ENCODE data around the gene C2CD3. TPM values are rescaled to one million over a fixed set of nuclear protein-coding genes. Genes with fewer than 3 reads are reported as not detected.
"Not testable (repeated sequence)": the region's sequence is repeated elsewhere in the genome, so short reads cannot be mapped to it uniquely, and the experiment has no call there.

Gene C2CD3
- total and polyA plus RNA-seq, 4 donors = 7.6 to 29.4 (median 15.1) TPM

- Histone ChIP-seq H3K4me3 (ENCODE audit: low read length in 2 of 2) (no peak overlapping the region), H3K27me3 (ENCODE audit: control insufficient read depth in 1 of 2, insufficient read depth in 2 of 2, low read length in 1 of 2) (no peaks in the 10 kb centered on the region), H3K4me1 (ENCODE audit: control insufficient read depth in 1 of 2, insufficient read depth in 2 of 2, low read length in 2 of 2) (no peaks in the 10 kb centered on the region), H3K27ac (ENCODE audit: low read depth in 1 of 2, low read length in 2 of 2) (peak overlapping the region in 1 of 2 donors; percentile 28), H3K9me3 (ENCODE audit: control insufficient read depth, low read length) (no peaks in the 10 kb centered on the region), H3K36me3 (ENCODE audit: control insufficient read depth in 1 of 2, insufficient read depth in 2 of 2, low read length in 1 of 2) (peaks cover 0 to 2% of the 10 kb centered on the region in 2 donors)
- intact Hi-C loops (cut with DNase I) = no loop called here
- 39 to 41% methylated on average over 2 of the region's 2 CpGs for WGBS, 2 donors
- ATAC-seq (ENCODE audit: low FRiP score) (no peak), DNase-seq (no peak)
Measured at GRCh38 chr11:74138021-74138420, 32.8 kb downstream of the C2CD3 start.

GRCh38 chr11:74135127-74135840 is 35.5 kb downstream of the C2CD3 start:
- H3K4me1 ChIP-seq (ENCODE audit: control insufficient read depth in 1 of 2, insufficient read depth in 2 of 2, low read length in 2 of 2) = no peaks in the 10 kb centered on the region
- no peak overlapping the region for H3K4me3 ChIP-seq (ENCODE audit: low read length in 2 of 2)
- H3K9me3 ChIP-seq (ENCODE audit: control insufficient read depth, low read length) = no peaks in the 10 kb centered on the region
- H3K27ac ChIP-seq (ENCODE audit: low read depth in 1 of 2, low read length in 2 of 2) = no peak overlapping the region
- intact Hi-C loops (cut with DNase I) = no loop called here
- ATAC-seq (ENCODE audit: low FRiP score) (no peak), DNase-seq (no peak)
- 95 to 97% methylated on average over 3 of the region's 3 CpGs for WGBS, 2 donors
- H3K27me3 ChIP-seq (ENCODE audit: control insufficient read depth in 1 of 2, insufficient read depth in 2 of 2, low read length in 1 of 2) = no peaks in the 10 kb centered on the region
- H3K36me3 ChIP-seq (ENCODE audit: control insufficient read depth in 1 of 2, insufficient read depth in 2 of 2, low read length in 1 of 2) = peaks cover 0 to 5% of the 10 kb centered on the region in 2 donors

DNA sequence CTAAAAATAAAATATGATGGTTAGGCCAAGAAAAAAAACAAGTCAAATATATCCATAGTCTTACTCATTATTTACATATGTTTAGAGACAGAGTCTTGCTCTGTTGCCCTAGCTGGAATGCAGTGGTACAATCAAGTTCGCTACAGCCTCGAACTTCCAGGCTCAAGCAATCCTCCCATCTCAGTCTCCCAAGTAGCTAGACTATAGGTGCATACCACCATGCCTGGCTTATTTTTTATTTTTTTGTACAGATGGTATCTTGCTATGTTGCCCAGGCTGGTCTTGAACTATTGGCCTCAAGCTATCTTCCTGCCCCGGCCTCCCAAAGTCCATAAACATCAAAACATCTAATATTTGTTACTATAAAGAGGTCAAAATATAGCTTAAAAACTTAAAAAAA is 36.1 kb downstream of the C2CD3 start:
- 89 to 91% methylated on average over 3 of the region's 3 CpGs for WGBS, 2 donors
- no peaks in the 10 kb centered on the region for H3K27me3 ChIP-seq (ENCODE audit: control insufficient read depth in 1 of 2, insufficient read depth in 2 of 2, low read length in 1 of 2)
- H3K36me3 ChIP-seq (ENCODE audit: control insufficient read depth in 1 of 2, insufficient read depth in 2 of 2, low read length in 1 of 2) = peaks cover 0 to 5% of the 10 kb centered on the region in 2 donors
- no peaks in the 10 kb centered on the region for H3K4me1 ChIP-seq (ENCODE audit: control insufficient read depth in 1 of 2, insufficient read depth in 2 of 2, low read length in 2 of 2)
- no peaks in the 10 kb centered on the region for H3K9me3 ChIP-seq (ENCODE audit: control insufficient read depth, low read length)
- no peak overlapping the region for H3K27ac ChIP-seq (ENCODE audit: low read depth in 1 of 2, low read length in 2 of 2)
- intact Hi-C loops (cut with DNase I) = no loop called here
- no peak for ATAC-seq (ENCODE audit: low FRiP score)
- no peak for DNase-seq
- no peak overlapping the region for H3K4me3 ChIP-seq (ENCODE audit: low read length in 2 of 2)

DNA sequence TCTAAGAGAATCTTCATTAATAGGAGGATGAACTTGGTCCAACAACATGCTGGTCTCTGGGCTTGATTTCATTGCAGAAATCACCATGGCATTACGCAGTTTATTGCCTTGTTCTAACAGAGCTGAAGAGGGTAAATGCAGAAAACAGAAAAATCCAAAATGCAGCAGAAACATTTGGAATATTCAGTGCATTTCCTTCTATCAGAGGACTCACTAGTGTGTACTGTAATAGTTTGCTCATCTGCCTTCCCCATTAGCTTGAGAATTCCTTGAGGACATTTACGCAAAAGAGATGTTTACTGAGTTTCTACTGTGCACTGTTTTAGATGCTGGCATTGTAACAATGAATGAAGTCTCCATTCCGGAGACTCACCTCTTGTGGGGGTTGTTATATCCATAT is 37.4 kb downstream of the C2CD3 start:
- H3K27me3 ChIP-seq (ENCODE audit: control insufficient read depth in 1 of 2, insufficient read depth in 2 of 2, low read length in 1 of 2) = no peaks in the 10 kb centered on the region
- H3K4me3 ChIP-seq (ENCODE audit: low read length in 2 of 2) = no peak overlapping the region
- H3K9me3 ChIP-seq (ENCODE audit: control insufficient read depth, low read length) = no peaks in the 10 kb centered on the region
- no peak for ATAC-seq (ENCODE audit: low FRiP score)
- H3K4me1 ChIP-seq (ENCODE audit: control insufficient read depth in 1 of 2, insufficient read depth in 2 of 2, low read length in 2 of 2) = no peaks in the 10 kb centered on the region
- H3K36me3 ChIP-seq (ENCODE audit: control insufficient read depth in 1 of 2, insufficient read depth in 2 of 2, low read length in 1 of 2) = peaks cover 0 to 5% of the 10 kb centered on the region in 2 donors
- intact Hi-C loops (cut with DNase I) = no loop called here
- 96 to 97% methylated on average over 3 of the region's 3 CpGs for WGBS, 2 donors
- H3K27ac ChIP-seq (ENCODE audit: low read depth in 1 of 2, low read length in 2 of 2) = no peak overlapping the region
- no peak for DNase-seq

DNA sequence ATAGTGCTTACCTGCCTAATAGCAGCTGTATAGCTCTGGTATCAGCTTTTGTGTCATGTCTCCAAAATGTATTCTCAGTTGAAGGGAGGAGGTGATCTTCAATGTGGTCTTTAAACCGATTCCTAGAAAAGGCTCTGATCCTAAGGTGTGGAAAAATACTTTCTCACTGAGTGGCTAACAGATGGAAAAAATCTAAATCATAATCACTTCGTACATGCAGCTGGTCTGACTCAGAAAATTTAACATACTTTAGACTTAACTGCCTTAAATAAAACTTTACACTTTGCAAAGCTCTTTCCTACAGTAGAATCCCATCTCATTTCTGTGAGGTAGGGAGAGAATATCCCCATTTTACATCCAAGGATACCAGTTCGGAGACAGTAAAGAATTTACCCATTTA is 38.0 kb downstream of the C2CD3 start:
- H3K9me3 ChIP-seq (ENCODE audit: control insufficient read depth, low read length) = no peaks in the 10 kb centered on the region
- no peak overlapping the region for H3K4me3 ChIP-seq (ENCODE audit: low read length in 2 of 2)
- intact Hi-C loops (cut with DNase I) = no loop called here
- WGBS, 2 donors = 87 to 92% methylated on average over 3 of the region's 3 CpGs
- H3K27me3 ChIP-seq (ENCODE audit: control insufficient read depth in 1 of 2, insufficient read depth in 2 of 2, low read length in 1 of 2) = no peaks in the 10 kb centered on the region
- no peak for DNase-seq
- no peak for ATAC-seq (ENCODE audit: low FRiP score)
- no peak overlapping the region for H3K27ac ChIP-seq (ENCODE audit: low read depth in 1 of 2, low read length in 2 of 2)
- H3K4me1 ChIP-seq (ENCODE audit: control insufficient read depth in 1 of 2, insufficient read depth in 2 of 2, low read length in 2 of 2) = no peaks in the 10 kb centered on the region
- peaks cover 0 to 5% of the 10 kb centered on the region in 2 donors for H3K36me3 ChIP-seq (ENCODE audit: control insufficient read depth in 1 of 2, insufficient read depth in 2 of 2, low read length in 1 of 2)

DNA sequence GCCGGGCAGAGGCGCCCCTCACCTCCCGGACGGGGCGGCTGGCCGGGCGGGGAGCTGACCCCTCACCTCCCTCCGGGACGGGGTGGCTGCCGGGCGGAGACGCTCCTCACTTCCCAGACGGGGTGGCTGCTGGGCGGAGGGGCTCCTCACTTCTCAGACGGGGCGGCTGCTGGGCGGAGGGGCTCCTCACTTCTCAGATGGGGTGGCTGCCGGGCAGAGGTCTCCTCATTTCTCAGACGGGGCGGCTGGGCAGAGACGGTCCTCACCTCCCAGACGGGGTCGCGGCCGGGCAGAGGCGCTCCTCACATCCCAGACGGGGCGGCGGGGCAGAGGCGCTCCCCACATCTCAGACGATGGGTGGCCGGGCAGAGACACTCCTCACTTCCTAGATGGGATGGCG is 41.7 kb downstream of the C2CD3 start:
- ATAC-seq (ENCODE audit: low FRiP score); H3K27me3 ChIP-seq (ENCODE audit: control insufficient read depth in 1 of 2, insufficient read depth in 2 of 2, low read length in 1 of 2); H3K9me3 ChIP-seq (ENCODE audit: control insufficient read depth, low read length); intact Hi-C loops (cut with DNase I); DNase-seq; H3K4me1 ChIP-seq (ENCODE audit: control insufficient read depth in 1 of 2, insufficient read depth in 2 of 2, low read length in 2 of 2); H3K27ac ChIP-seq (ENCODE audit: low read depth in 1 of 2, low read length in 2 of 2); H3K4me3 ChIP-seq (ENCODE audit: low read length in 2 of 2); H3K36me3 ChIP-seq (ENCODE audit: control insufficient read depth in 1 of 2, insufficient read depth in 2 of 2, low read length in 1 of 2): not testable (repeated sequence)
- WGBS, 2 donors = 96 to 98% methylated on average over 27 to 28 of the region's 33 CpGs

GRCh38 chr11:74123008-74123448 is 47.8 kb downstream of the C2CD3 start:
- DNase-seq = no peak
- Histone ChIP-seq H3K27ac (ENCODE audit: low read depth in 1 of 2, low read length in 2 of 2) (no peak overlapping the region), H3K4me3 (ENCODE audit: low read length in 2 of 2) (no peak overlapping the region), H3K9me3 (ENCODE audit: control insufficient read depth, low read length) (no peaks in the 10 kb centered on the region), H3K36me3 (ENCODE audit: control insufficient read depth in 1 of 2, insufficient read depth in 2 of 2, low read length in 1 of 2) (peaks cover 0 to 2% of the 10 kb centered on the region in 2 donors), H3K27me3 (ENCODE audit: control insufficient read depth in 1 of 2, insufficient read depth in 2 of 2, low read length in 1 of 2) (no peaks in the 10 kb centered on the region), H3K4me1 (ENCODE audit: control insufficient read depth in 1 of 2, insufficient read depth in 2 of 2, low read length in 2 of 2) (no peaks in the 10 kb centered on the region)
- intact Hi-C loops (cut with DNase I) = no loop called here
- ATAC-seq (ENCODE audit: low FRiP score) = no peak

- Histone ChIP-seq H3K27me3 (ENCODE audit: control insufficient read depth in 1 of 2, insufficient read depth in 2 of 2, low read length in 1 of 2) (no peaks in the 10 kb centered on the region), H3K4me3 (ENCODE audit: low read length in 2 of 2) (no peak overlapping the region), H3K27ac (ENCODE audit: low read depth in 1 of 2, low read length in 2 of 2) (no peak overlapping the region), H3K4me1 (ENCODE audit: control insufficient read depth in 1 of 2, insufficient read depth in 2 of 2, low read length in 2 of 2) (no peaks in the 10 kb centered on the region), H3K36me3 (ENCODE audit: control insufficient read depth in 1 of 2, insufficient read depth in 2 of 2, low read length in 1 of 2) (peaks cover 0 to 2% of the 10 kb centered on the region in 2 donors), H3K9me3 (ENCODE audit: control insufficient read depth, low read length) (no peaks in the 10 kb centered on the region)
- WGBS, 2 donors = 90 to 94% methylated on average over 5 of the region's 5 CpGs
- no peak for ATAC-seq (ENCODE audit: low FRiP score)
- intact Hi-C loops (cut with DNase I) = no loop called here
- no peak for DNase-seq
Measured at GRCh38 chr11:74121804-74122203, 49.0 kb downstream of the C2CD3 start.

DNA sequence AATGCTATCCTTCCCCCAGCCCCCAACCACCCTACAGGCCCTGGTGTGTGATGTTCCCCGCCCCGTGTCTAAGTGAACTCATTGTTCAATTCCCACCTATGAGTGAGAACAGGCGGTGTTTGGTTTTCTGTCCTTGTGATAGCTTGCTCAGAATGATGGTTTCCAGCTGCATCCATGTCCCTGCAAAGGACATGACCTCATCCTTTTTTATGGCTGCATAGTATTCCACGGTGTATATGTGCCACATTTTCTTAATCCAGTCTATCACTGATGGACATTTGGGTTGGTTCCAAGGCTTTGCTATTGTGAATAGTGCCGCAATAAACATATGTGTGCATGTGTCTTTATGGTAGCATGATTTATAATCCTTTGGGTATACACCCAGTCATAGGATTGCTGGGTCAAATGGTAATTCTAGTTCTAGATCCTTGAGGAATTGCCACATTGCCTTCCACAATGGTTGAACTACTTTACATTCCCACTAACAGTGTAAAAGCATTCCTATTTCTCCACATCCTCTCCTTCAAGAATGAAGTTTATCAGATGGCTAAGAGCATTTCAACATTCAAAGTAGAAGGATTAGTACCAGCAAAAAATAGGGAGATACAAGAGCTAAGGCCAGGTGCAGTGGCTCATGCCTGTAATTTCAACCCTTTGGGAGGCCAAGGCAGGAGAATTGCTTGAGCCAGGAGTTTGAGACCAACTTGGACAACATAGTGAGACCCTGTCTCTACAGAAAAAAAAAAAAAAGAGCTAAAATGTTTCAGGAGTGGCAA is 50.4 kb downstream of the C2CD3 start:
- DNase-seq; intact Hi-C loops (cut with DNase I); ATAC-seq (ENCODE audit: low FRiP score); H3K4me1 ChIP-seq (ENCODE audit: control insufficient read depth in 1 of 2, insufficient read depth in 2 of 2, low read length in 2 of 2); H3K27ac ChIP-seq (ENCODE audit: low read depth in 1 of 2, low read length in 2 of 2); H3K4me3 ChIP-seq (ENCODE audit: low read length in 2 of 2); H3K27me3 ChIP-seq (ENCODE audit: control insufficient read depth in 1 of 2, insufficient read depth in 2 of 2, low read length in 1 of 2); H3K9me3 ChIP-seq (ENCODE audit: control insufficient read depth, low read length); H3K36me3 ChIP-seq (ENCODE audit: control insufficient read depth in 1 of 2, insufficient read depth in 2 of 2, low read length in 1 of 2): not testable (repeated sequence)
- WGBS, 2 donors = 97 to 99% methylated on average over 5 of the region's 5 CpGs
